K562 (cell line): Measurements from ENCODE around the gene NOTCH3. TPM values are rescaled to one million over a fixed set of nuclear protein-coding genes. Genes with fewer than 3 reads are reported as not detected.

ENCODE experiments used
- ATF4 ChIP-seq: fragments of 450-650 bp; formaldehyde crosslinking; IDR thresholded peaks from 2 replicates; pipeline ENCODE4 v1.4.0; 2022; ENCODE audit warnings: mild to moderate bottlenecking, moderate library complexity
- CTCFL ChIP-seq: IDR thresholded peaks from 2 replicates; pipeline ENCODE4 v1.6.1; 2011; ENCODE audit warnings: borderline replicate concordance, low read depth, mild to moderate bottlenecking, moderate library complexity, low read length; ENCODE audit not compliant: insufficient read depth, poor library complexity, severe bottlenecking
- CXXC5 ChIP-seq: fragments of 250-450 bp; sonication (Bioruptor Pico); IDR thresholded peaks from 2 replicates; pipeline ENCODE4 v1.8.0; 2022; ENCODE audit warnings: inconsistent platforms, mild to moderate bottlenecking, moderate library complexity
- E2F3 ChIP-seq: fragments of 250-450 bp; sonication (Bioruptor Pico); IDR thresholded peaks from 2 replicates; pipeline ENCODE4 v1.4.0; 2020; ENCODE audit warnings: mild to moderate bottlenecking
- FOXK2 ChIP-seq, 2 experiments: fragments of 450-650 bp; IDR thresholded peaks in 1 of 2; conservative IDR thresholded peaks in 1 of 2; 2 replicates each; pipeline ENCODE4 v1.6.1; 2016; ENCODE audit warnings: low read depth in 2 of 2, mild to moderate bottlenecking in 1 of 2
- HNRNPLL ChIP-seq: fragments of 200-400 bp; formaldehyde crosslinking; IDR thresholded peaks from 2 replicates; pipeline ENCODE4 v1.6.1; 2017; ENCODE audit warnings: low read length, low read depth, mild to moderate bottlenecking; ENCODE audit not compliant: poor library complexity, severe bottlenecking
- LCOR ChIP-seq: sonication (generic); formaldehyde crosslinking; IDR thresholded peaks from 2 replicates; pipeline ENCODE4 v1.8.0; 2022; ENCODE audit warnings: mild to moderate bottlenecking, missing genetic modification reagents
- MBD1 ChIP-seq: fragments of 250-450 bp; sonication (Bioruptor Pico); IDR thresholded peaks from 2 replicates; pipeline ENCODE4 v1.8.0; 2022; ENCODE audit warnings: inconsistent platforms
- MECOM ChIP-seq: fragments of 250-450 bp; sonication (Bioruptor Pico); IDR thresholded peaks from 2 replicates; pipeline ENCODE4 v1.8.0; 2022; ENCODE audit warnings: inconsistent platforms
- MEF2D ChIP-seq: conservative IDR thresholded peaks from 2 replicates; pipeline ENCODE4 v1.6.1; 2016; ENCODE audit warnings: low read depth, missing genetic modification characterization, missing compliant biosample characterization
- NFIC ChIP-seq: fragments of 450-650 bp; IDR thresholded peaks from 2 replicates; pipeline ENCODE4 v1.6.1; 2017; ENCODE audit warnings: mild to moderate bottlenecking, inconsistent platforms
- NKRF ChIP-seq: fragments of 450-650 bp; IDR thresholded peaks from 2 replicates; pipeline ENCODE4 v1.6.1; 2016; ENCODE audit warnings: borderline replicate concordance
- SMAD4 ChIP-seq: fragments of 250-450 bp; sonication (Bioruptor Pico); conservative IDR thresholded peaks from 2 replicates; pipeline ENCODE4 v1.8.0; 2021; ENCODE audit warnings: inconsistent platforms, mild to moderate bottlenecking, moderate library complexity
- UBTF ChIP-seq, 2 experiments: IDR thresholded peaks; 2 replicates each; pipeline ENCODE4 v1.6.1; 2012; ENCODE audit warnings: improper control_type of control experiment in 2 of 2, low read depth in 2 of 2, low read length in 2 of 2, borderline replicate concordance in 1 of 2
- ZC3H11A ChIP-seq: IDR thresholded peaks from 2 replicates; pipeline ENCODE4 v1.6.1; 2012; ENCODE audit warnings: low read depth, low read length, improper control_type of control experiment
- ZNF551 ChIP-seq: fragments of 250-450 bp; sonication (Bioruptor Pico); IDR thresholded peaks from 2 replicates; pipeline ENCODE4 v1.5.0; 2021; ENCODE audit warnings: mild to moderate bottlenecking, moderate library complexity
- polyA plus RNA-seq, 8 experiments: library from polyadenylated mRNA; depleted of rRNA in 4 of 8; stranded (reverse) in 5 of 8; unstranded in 3 of 8; fragments of >200 nt; fragmentation: Nextera tagmentation in 2 of 8; fragmentation: Illumina TruSeq in 1 of 8; extraction: Ambion mirVana in 2 of 8; extraction: Trizol in 1 of 8; gene quantifications; 2 replicates each; pipeline versions ENCODE4 v1.2.1 to v1.2.3, GENCODE V29; 2011 to 2014; ENCODE audit warnings: inconsistent platforms in 1 of 8, missing spikeins in 1 of 8
- total RNA-seq, 7 experiments: library from RNA; depleted of rRNA in 6 of 7; stranded (reverse); fragments of >200 nt in 6 of 7; fragmentation: Illumina TruSeq in 2 of 7; extraction: Trizol in 2 of 7; gene quantifications; 2 replicates each; pipeline versions ENCODE4 v1.2.1 to v1.2.3, GENCODE V29; 2011 to 2021; ENCODE audit warnings: low replicate concordance in 1 of 7

Gene NOTCH3
- total and polyA plus RNA-seq, 9 of the 15 experiments (the other 6 are each of a cell fraction or from before 2014, with no cell fraction given), result under 0.01 to 1.2 (median 0.16) TPM

GRCh38 chr19:15177269-15178116, 23.3 kb downstream of the NOTCH3 start (continued):
- TF ChIP-seq MBD1 (CRISPR knock-in tag), result peak; percentile 62; the same call in 1 of the 2 replicates
- TF ChIP-seq E2F3 (CRISPR knock-in tag), result no peak
- peak in 1 of 2 experiments; percentile 46; a peak in 1 of 4 replicates for TF ChIP-seq FOXK2 (conservative IDR thresholded peaks at IDR 0.05 in 1 of 2, IDR thresholded peaks at IDR 0.05 in 1 of 2; ENCODE audit: low read depth in 2 of 2)
- no peak for TF ChIP-seq MECOM (CRISPR knock-in tag)
- TF ChIP-seq NFIC, result peak; percentile 49
- TF ChIP-seq NKRF, result peak; percentile 66; the same call in 1 of the 2 replicates
- TF ChIP-seq LCOR (CRISPR knock-in tag), result no peak
- peak; percentile 44 for TF ChIP-seq CXXC5 (CRISPR knock-in tag)
- TF ChIP-seq SMAD4 (CRISPR knock-in tag), result 0 out of 2 replicates have a peak, but pooled peaks have one; percentile 41
- TF ChIP-seq ATF4 (CRISPR knock-in tag), result no peak
- no peak for TF ChIP-seq ZC3H11A
- peak in 1 of 2 experiments; percentile 83; a peak in 1 of 4 replicates for TF ChIP-seq UBTF (IDR thresholded peaks at IDR 0.05; ENCODE audit: borderline replicate concordance in 1 of 2, low read depth in 2 of 2, low read length in 2 of 2)
- no peak for TF ChIP-seq MEF2D (tag)
- TF ChIP-seq HNRNPLL, result peak; percentile 25
- TF ChIP-seq ZNF551 (CRISPR knock-in tag), result no peak
- peak; percentile 78 for TF ChIP-seq CTCFL
